Panc1 (cell line): ENCODE results near the gene CIAO1. TPM values are rescaled to one million over a fixed set of nuclear protein-coding genes. Genes with fewer than 3 reads are reported as not detected.

ENCODE experiments used
- ATAC-seq: fragments of 200-7000 bp; cut with Tn5 transposase; 2 replicates; pipeline ENCODE4 v1.9.1; 2020; ENCODE audit warnings: mild to moderate bottlenecking, moderate library complexity
- BruUV-seq: library from RNA; stranded (reverse); fragments of 400-500 nt; replicated peaks from 2 replicates; lab custom pipeline; 2021; lab: Mats Ljungman, UMichigan
- CTCF ChIA-PET: fragments of 300-600 bp; sonication (Branson Sonifier 250); formaldehyde crosslinking; loops from one replicate; lab custom pipeline; 2022; ENCODE audit warnings: antibody characterized with exemption; lab: Charles Lee
- POLR2A ChIA-PET: fragments of 300-600 bp; sonication (Branson Sonifier 250); formaldehyde crosslinking; loops from one replicate; lab custom pipeline; 2022; ENCODE audit warnings: antibody characterized with exemption; lab: Charles Lee
- DNase-seq: peaks from one replicate; pipeline ENCODE4 v3.0.0-alpha.2; 2010; ENCODE audit warnings: low read depth, low spot score
- H3K27ac ChIP-seq: 2 replicates; pipeline ENCODE4 v1.5.1; 2011; ENCODE audit warnings: mild to moderate bottlenecking, low read length, inconsistent platforms
- H3K27me3 ChIP-seq: fragments of 200-500 bp; sonication (Bioruptor generic); 2 replicates; pipeline ENCODE4 v1.6.0; 2014; ENCODE audit warnings: low read length, inconsistent platforms; ENCODE audit not compliant: control insufficient read depth, insufficient read depth
- H3K36me3 ChIP-seq: fragments of 200-500 bp; sonication (Bioruptor generic); 2 replicates; pipeline ENCODE4 v1.5.1; 2014; ENCODE audit warnings: inconsistent platforms, mild to moderate bottlenecking, low read length, moderate library complexity; ENCODE audit not compliant: control insufficient read depth, insufficient read depth
- H3K4me1 ChIP-seq: 2 replicates; pipeline ENCODE4 v1.5.1; 2011; ENCODE audit warnings: inconsistent platforms, mild to moderate bottlenecking, low read length, moderate library complexity; ENCODE audit not compliant: control insufficient read depth, insufficient read depth
- H3K4me3 ChIP-seq, 2 experiments: 2 replicates each; pipeline ENCODE4 v1.5.1; 2011 to 2012; ENCODE audit warnings: low read depth in 2 of 2, low read length in 2 of 2, mild to moderate bottlenecking in 2 of 2, inconsistent platforms in 1 of 2, moderate library complexity in 1 of 2
- H3K9me3 ChIP-seq: fragments of 200-500 bp; sonication (Bioruptor generic); 2 replicates; pipeline ENCODE4 v1.5.1; 2014; ENCODE audit warnings: low read depth, mild to moderate bottlenecking, inconsistent platforms, low read length, moderate library complexity; ENCODE audit not compliant: control insufficient read depth, insufficient read depth
- POLR2AphosphoS5 ChIP-seq: IDR thresholded peaks from 2 replicates; pipeline ENCODE4 v1.6.1; 2012; ENCODE audit warnings: mild to moderate bottlenecking, low read depth, low read length, moderate library complexity
- REST ChIP-seq, 2 experiments: IDR thresholded peaks; 2 replicates each; pipeline ENCODE4 v1.6.1; 2011 to 2012; ENCODE audit warnings: low read depth in 2 of 2, control low read depth in 1 of 2, low read length in 1 of 2, mild to moderate bottlenecking in 1 of 2, moderate library complexity in 1 of 2; ENCODE audit not compliant: insufficient read depth in 1 of 2
- SIN3A ChIP-seq: IDR thresholded peaks from 2 replicates; pipeline ENCODE4 v1.6.1; 2012; ENCODE audit warnings: low read depth, mild to moderate bottlenecking, low read length, moderate library complexity, borderline replicate concordance; ENCODE audit not compliant: insufficient read depth
- TCF7L2 ChIP-seq: IDR thresholded peaks from 2 replicates; pipeline ENCODE4 v1.6.1; 2011; ENCODE audit warnings: mild to moderate bottlenecking, low read depth, low read length, inconsistent platforms
- in situ Hi-C: cut with HindIII; loops from 2 replicates; pipeline ENCODE4 v1.10.0; 2016; ENCODE audit warnings: low sequenced_read_pairs, low pct_unique_long_range_greater_than_20kb
- intact Hi-C: fragments of 100-400 bp; cut with micrococcal nuclease; formaldehyde crosslinking; loops from one replicate; pipeline ENCODE4 v1.10.0; 2022; ENCODE audit not compliant: unreplicated experiment
- total RNA-seq: library from RNA; stranded (reverse); gene quantifications from one replicate; pipeline ENCODE4 v1.2.1, GENCODE V29; 2021; ENCODE audit not compliant: unreplicated experiment
- TF ChIP-seq, protein P1 (sequence below): fragments of 450-650 bp; IDR thresholded peaks from 2 replicates; pipeline ENCODE4 v1.5.1; 2017; ENCODE audit warnings: mild to moderate bottlenecking

Gene CIAO1
- total RNA-seq, 1 experiment from 2014 or later: 85.5 TPM

GRCh38 chr2:96236882-96237281 is 29.1 kb upstream of the CIAO1 start:
- no peak overlapping the region for H3K4me3 ChIP-seq
- no peaks in the 10 kb centered on the region for H3K4me1 ChIP-seq
- ChIA-PET CTCF (no interaction called here), POLR2A (interaction anchor here (0.6 kb wide), 1 partner anchor 70 kb away, joined by 3 read pairs; no protein-coding TSS in a partner anchor)
- BruUV-seq: no TSS peak
- ATAC-seq: no peak
- no peak overlapping the region for H3K27ac ChIP-seq
- no peak for TF ChIP-seq REST (IDR thresholded peaks at IDR 0.05; ENCODE audit: insufficient read depth in 1 of 2, low read depth in 2 of 2, low read length in 1 of 2)
- no peak for DNase-seq
- no peaks in the 10 kb centered on the region for H3K27me3 ChIP-seq
- in situ Hi-C loops: no loop called here
- no peaks in the 10 kb centered on the region for H3K36me3 ChIP-seq
- intact Hi-C loops: no loop called here
- H3K9me3 ChIP-seq: no peaks in the 10 kb centered on the region

DNA sequence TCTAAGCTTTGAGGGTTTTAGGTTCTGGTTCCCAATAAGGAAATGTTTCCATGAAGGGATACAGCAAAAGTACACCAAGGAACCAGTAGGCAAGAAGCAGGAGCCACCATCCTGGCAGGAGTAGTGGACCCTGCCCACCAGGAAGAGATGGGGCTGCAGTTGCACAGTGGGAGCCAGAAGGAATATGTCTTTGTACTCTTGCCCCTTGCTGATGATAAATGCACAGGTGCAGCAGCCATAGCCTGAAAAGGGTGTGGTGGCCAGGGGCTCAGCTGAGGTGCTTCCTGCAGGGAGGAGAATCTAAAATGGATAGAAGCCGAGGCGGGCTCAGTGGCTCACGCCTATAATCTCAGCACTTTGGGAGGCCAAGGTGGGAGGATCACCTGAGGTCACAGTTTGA is 27.8 kb upstream of the CIAO1 start:
- H3K27me3 ChIP-seq: no peaks in the 10 kb centered on the region
- in situ Hi-C loops: no loop called here
- POLR2A ChIA-PET: interaction anchor here (0.6 kb wide), 1 partner anchor 25 kb away, joined by 10 read pairs; no protein-coding TSS in a partner anchor
- no peaks in the 10 kb centered on the region for H3K9me3 ChIP-seq
- H3K36me3 ChIP-seq: no peaks in the 10 kb centered on the region
- no TSS peak for BruUV-seq
- H3K4me1 ChIP-seq: no peaks in the 10 kb centered on the region
- no peak for TF ChIP-seq REST (IDR thresholded peaks at IDR 0.05; ENCODE audit: insufficient read depth in 1 of 2, low read depth in 2 of 2, low read length in 1 of 2)
- TF ChIP-seq, protein P1, sequence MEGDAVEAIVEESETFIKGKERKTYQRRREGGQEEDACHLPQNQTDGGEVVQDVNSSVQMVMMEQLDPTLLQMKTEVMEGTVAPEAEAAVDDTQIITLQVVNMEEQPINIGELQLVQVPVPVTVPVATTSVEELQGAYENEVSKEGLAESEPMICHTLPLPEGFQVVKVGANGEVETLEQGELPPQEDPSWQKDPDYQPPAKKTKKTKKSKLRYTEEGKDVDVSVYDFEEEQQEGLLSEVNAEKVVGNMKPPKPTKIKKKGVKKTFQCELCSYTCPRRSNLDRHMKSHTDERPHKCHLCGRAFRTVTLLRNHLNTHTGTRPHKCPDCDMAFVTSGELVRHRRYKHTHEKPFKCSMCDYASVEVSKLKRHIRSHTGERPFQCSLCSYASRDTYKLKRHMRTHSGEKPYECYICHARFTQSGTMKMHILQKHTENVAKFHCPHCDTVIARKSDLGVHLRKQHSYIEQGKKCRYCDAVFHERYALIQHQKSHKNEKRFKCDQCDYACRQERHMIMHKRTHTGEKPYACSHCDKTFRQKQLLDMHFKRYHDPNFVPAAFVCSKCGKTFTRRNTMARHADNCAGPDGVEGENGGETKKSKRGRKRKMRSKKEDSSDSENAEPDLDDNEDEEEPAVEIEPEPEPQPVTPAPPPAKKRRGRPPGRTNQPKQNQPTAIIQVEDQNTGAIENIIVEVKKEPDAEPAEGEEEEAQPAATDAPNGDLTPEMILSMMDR: no peak
- TF ChIP-seq SIN3A: no peak
- TF ChIP-seq TCF7L2: no peak
- no peak for TF ChIP-seq POLR2AphosphoS5
- H3K4me3 ChIP-seq: no peak overlapping the region
- CTCF ChIA-PET: no interaction called here
- no peak for ATAC-seq
- no peak overlapping the region for H3K27ac ChIP-seq
- DNase-seq: no peak
- intact Hi-C loops: no loop called here
